Common myeloid progenitor, CD34-positive (primary cell): ENCODE results near the gene SYT7.

ENCODE experiments used
- CTCF ChIA-PET: fragments of 350-600 bp; sonication (Branson Sonifier 250); formaldehyde crosslinking; loops from one replicate; lab custom pipeline; 2021; ENCODE audit warnings: antibody characterized with exemption; lab: Charles Lee
- POLR2A ChIA-PET: fragments of 350-600 bp; sonication (Branson Sonifier 250); formaldehyde crosslinking; loops from one replicate; lab custom pipeline; 2021; ENCODE audit warnings: antibody characterized with exemption; lab: Charles Lee
- DNase-seq, 3 donors: peaks; one replicate each; pipeline versions ENCODE4 v3.0.0 to v3.0.0-alpha.2; 2013
- H3K27ac ChIP-seq, 2 experiments: 1 replicate in 1 of 2; 2 replicates in 1 of 2; pipeline ENCODE4 v1.7.0; 2013; ENCODE audit warnings: inconsistent platforms in 2 of 2, low read length in 2 of 2, mild to moderate bottlenecking in 2 of 2, low read depth in 1 of 2, moderate library complexity in 1 of 2; ENCODE audit not compliant: severe bottlenecking in 2 of 2, insufficient read depth in 1 of 2, poor library complexity in 1 of 2
- H3K27me3 ChIP-seq, 5 experiments: replicated peaks in 2 of 5; 1 replicate in 3 of 5; 2 replicates in 2 of 5; pipeline versions ENCODE4 v1.6.1 to v1.7.0; 2013; ENCODE audit warnings: low read length in 4 of 5, mild to moderate bottlenecking in 2 of 5, moderate library complexity in 2 of 5, inconsistent platforms in 1 of 5; ENCODE audit not compliant: insufficient read depth in 5 of 5, control insufficient read depth in 4 of 5
- H3K36me3 ChIP-seq, 4 experiments: 1 replicate in 2 of 4; 2 replicates in 2 of 4; pipeline versions ENCODE4 v1.6.1 to v1.7.0; 2013; ENCODE audit warnings: low read length in 3 of 4, control low read depth in 1 of 4, mild to moderate bottlenecking in 1 of 4; ENCODE audit not compliant: control insufficient read depth in 4 of 4, insufficient read depth in 4 of 4
- H3K4me1 ChIP-seq, 4 experiments: 1 replicate in 3 of 4; 2 replicates in 1 of 4; pipeline versions ENCODE4 v1.6.1 to v1.7.1; 2013; ENCODE audit warnings: low read length in 3 of 4, mild to moderate bottlenecking in 3 of 4, control low read depth in 1 of 4, inconsistent platforms in 1 of 4, moderate library complexity in 1 of 4; ENCODE audit not compliant: control insufficient read depth in 4 of 4, insufficient read depth in 4 of 4; ENCODE audit errors: control extremely low read depth in 1 of 4
- H3K4me3 ChIP-seq, 7 experiments: 1 replicate in 4 of 7; 2 replicates in 3 of 7; pipeline versions ENCODE4 v1.5.1 to v1.7.0; 2013; ENCODE audit warnings: mild to moderate bottlenecking in 7 of 7, low read length in 6 of 7, moderate library complexity in 6 of 7, inconsistent platforms in 2 of 7, low read depth in 2 of 7, control low read depth in 1 of 7; ENCODE audit not compliant: insufficient read depth in 4 of 7, control insufficient read depth in 1 of 7; ENCODE audit errors: extremely low read depth in 1 of 7
- H3K9me3 ChIP-seq, 5 experiments: 1 replicate in 4 of 5; 2 replicates in 1 of 5; pipeline versions ENCODE4 v1.6.1 to v1.7.1; 2013; ENCODE audit warnings: low read length in 4 of 5, mild to moderate bottlenecking in 2 of 5, inconsistent platforms in 1 of 5, low read depth in 1 of 5, moderate library complexity in 1 of 5; ENCODE audit not compliant: control insufficient read depth in 4 of 5, insufficient read depth in 2 of 5; ENCODE audit errors: control extremely low read depth in 1 of 5
- WGBS: methylation state at CpG from one replicate; pipeline ENCODE4 v1.1.5; 2013; ENCODE audit not compliant: insufficient coverage; 5-methylcytosine and 5-hydroxymethylcytosine counted together

SYT7 gene

DNA sequence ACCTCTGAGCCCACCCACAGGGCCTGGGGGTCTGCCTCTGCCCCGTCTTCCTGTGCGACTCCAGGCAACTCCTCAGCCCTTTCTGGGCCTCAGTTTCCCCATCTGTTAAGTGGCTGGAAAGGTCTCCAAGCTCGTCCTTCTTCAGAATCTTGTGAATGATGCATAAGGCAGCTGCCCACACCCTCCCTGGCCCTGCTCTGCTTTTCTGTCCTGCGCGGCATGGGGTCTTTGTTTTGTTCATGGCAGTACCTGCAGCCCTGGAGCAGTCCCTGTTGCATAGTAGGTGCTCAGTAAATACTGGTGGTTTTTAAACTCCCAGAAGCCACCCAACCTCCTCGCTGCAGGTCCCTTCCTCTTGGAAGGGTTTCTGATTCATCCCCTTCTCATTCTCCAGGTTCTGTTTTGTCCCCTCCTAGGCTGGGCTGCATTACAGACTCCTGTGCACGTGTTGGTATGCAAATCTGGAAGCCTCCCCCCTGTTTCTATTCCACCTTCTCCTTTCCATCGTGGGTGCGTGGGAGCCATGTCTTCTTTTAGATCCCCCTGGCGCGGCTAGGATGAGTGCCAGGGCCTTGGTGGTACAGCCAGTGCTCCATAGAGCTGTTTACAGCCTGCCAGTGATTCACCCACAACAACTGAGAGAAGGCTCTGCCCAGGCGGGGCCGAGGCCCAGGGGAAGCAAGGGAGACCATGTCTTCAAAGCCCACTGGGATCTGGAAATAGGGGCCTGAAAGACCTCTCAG is 19.3 kb upstream of the SYT7 start:
- Histone ChIP-seq H3K27me3 (peaks cover 0 to 34% (median 11%) of the 10 kb centered on the region in 5 experiments), H3K4me3 (no peak overlapping the region)
- CTCF ChIA-PET = no interaction called here

DNA sequence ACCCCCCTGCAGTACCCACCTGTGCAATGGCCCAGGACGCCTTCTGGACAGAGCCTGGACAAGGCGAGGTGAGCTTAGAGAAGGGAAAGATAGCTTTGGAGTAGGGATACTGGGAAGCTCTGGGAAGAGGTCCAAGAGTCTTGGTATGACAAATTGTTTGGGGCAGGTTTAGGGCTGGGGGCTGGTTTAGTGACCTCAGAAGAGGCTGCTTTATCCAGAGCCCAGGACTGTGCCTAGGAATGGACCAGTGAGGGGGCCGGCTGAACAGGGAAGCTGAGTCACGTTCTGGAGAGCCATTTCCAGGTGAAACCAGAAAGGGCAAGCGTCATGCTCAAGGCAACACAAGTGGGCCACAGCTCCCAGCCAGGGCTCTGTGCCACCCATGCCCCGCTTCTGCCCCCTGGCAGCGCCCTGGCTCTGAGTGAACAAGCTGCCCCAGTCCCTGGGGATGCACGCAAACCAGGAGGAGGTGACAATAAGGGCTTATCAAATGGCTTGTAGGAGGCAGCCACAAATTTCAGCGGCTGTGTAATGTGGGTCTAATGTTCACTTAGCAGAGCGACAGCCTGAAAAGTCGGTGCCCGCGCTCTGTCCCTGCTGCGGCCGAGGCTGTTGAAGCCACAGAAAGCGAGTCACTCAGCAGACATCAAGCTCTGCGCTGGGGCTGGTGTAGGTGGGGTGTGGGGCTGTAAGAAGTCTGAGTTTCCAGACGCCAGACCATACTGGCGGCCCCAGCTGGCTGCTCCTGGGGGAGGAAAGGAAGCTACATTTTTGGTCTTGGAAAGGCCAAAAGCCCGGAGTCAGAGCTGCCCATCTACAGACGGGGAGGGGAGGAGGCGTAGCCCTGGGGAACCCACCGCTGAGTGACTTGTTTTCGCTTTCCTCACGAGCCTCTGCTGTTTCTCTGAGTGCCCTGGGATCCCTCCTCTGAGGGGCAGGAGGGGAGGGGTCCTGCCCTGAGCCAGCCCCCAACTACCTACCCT is 18.3 kb upstream of the SYT7 start:
- Histone ChIP-seq H3K27ac (no peak overlapping the region), H3K4me3 (no peak overlapping the region), H3K27me3 (peaks cover 0 to 41% (median 11%) of the 10 kb centered on the region in 5 experiments), H3K9me3 (no peaks in the 10 kb centered on the region), H3K36me3 (no peaks in the 10 kb centered on the region), H3K4me1 (peaks cover 0 to 3% (median 0%) of the 10 kb centered on the region in 4 experiments)
- WGBS = 54% methylated on average over 24 of the region's 25 CpGs
- CTCF ChIA-PET = no interaction called here
- POLR2A ChIA-PET = interaction anchor here (1.0 kb wide), 1 partner anchor 9 kb away, joined by 3 read pairs; no protein-coding TSS in a partner anchor
- DNase-seq = no peak

More for the DNA sequence above, 19.3 kb upstream of the SYT7 start:
- no peaks in the 10 kb centered on the region for H3K9me3 ChIP-seq
- POLR2A ChIA-PET = interaction anchor here (1.0 kb wide), 1 partner anchor 8 kb away, joined by 3 read pairs; no protein-coding TSS in a partner anchor
- H3K4me1 ChIP-seq = peaks cover 0 to 3% (median 0%) of the 10 kb centered on the region in 4 experiments
- 79% methylated on average over 11 of the region's 13 CpGs for WGBS
- H3K36me3 ChIP-seq = no peaks in the 10 kb centered on the region
- no peak overlapping the region for H3K27ac ChIP-seq
- no peak for DNase-seq

DNA sequence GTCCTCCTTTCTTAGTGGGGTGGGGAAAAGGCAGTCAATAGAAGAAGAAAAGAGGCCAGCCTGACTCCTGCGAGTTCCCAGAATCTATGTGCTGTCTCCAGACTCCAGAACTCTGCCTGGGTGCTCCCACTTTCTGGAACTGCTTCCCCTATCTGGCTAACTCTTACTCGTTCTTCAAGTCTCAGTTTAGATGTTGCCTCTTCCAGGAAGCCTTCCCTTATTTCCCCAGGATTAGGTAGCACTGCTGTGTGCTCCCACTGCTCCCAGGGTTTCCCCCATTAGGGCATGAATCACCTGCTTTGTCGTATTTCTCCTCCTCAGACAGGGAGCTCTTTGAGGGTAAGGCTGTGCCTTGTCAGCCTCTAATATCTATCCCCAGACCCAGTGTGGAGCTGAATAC is 17.5 kb upstream of the SYT7 start:
- POLR2A ChIA-PET = no interaction called here
- H3K27me3 ChIP-seq = peaks cover 0 to 41% (median 11%) of the 10 kb centered on the region in 5 experiments
- H3K4me3 ChIP-seq = no peak overlapping the region
- DNase-seq = no peak
- no peak overlapping the region for H3K27ac ChIP-seq
- no peaks in the 10 kb centered on the region for H3K9me3 ChIP-seq
- H3K36me3 ChIP-seq = no peaks in the 10 kb centered on the region
- CTCF ChIA-PET = no interaction called here
- H3K4me1 ChIP-seq = peaks cover 0 to 3% (median 0%) of the 10 kb centered on the region in 4 experiments
- 74% methylated on average over 3 of the region's 3 CpGs for WGBS

DNA sequence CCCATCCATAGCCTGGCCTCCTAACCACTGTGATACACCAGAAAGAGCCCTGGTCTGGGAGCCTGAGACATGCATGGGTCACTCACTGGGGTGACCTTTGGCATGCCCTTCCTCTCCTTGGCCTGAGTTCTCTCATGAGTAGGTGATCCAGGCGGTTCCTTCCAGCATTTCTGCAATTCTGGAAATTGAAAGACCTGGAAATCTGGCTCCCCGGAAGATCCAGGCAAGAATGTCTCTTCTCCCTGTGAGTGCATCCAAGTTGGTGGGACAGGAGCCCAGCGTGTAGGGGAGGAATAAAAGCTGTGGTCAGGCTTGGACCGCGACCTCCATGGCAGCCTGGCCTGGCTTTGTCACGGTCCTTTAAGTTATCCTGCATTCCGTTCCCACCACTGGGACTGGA is 16.1 kb upstream of the SYT7 start:
- WGBS = 98% methylated on average over 7 of the region's 7 CpGs
- peaks cover 0 to 42% (median 15%) of the 10 kb centered on the region in 5 experiments for H3K27me3 ChIP-seq
- H3K27ac ChIP-seq = no peak overlapping the region
- no peak overlapping the region for H3K4me3 ChIP-seq
- DNase-seq = no peak
- peaks cover 0 to 3% (median 0%) of the 10 kb centered on the region in 4 experiments for H3K4me1 ChIP-seq
- CTCF ChIA-PET = interaction anchor here (1.8 kb wide), 1 partner anchor 42 kb away, joined by 4 read pairs; no protein-coding TSS in a partner anchor
- no peaks in the 10 kb centered on the region for H3K36me3 ChIP-seq
- no peaks in the 10 kb centered on the region for H3K9me3 ChIP-seq
- POLR2A ChIA-PET = no interaction called here

DNA sequence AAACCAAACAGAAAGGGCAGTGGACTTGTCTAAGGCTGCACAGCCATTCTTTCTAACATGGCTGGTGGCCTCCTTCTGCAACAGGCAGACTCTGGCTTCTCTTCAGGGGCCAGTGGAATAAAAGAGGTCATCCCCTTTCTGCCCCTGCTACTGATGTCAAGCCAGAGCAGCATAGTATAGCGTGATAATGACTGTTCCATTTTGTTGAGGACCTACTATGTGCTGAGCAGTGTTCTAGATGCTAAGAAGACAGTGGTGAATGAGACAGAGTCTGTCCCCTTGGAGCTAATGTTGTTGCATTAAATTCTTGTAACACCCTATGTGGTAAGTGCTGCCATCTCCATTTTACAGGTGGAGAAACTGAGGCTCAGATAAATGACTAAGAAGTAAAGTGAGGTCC is 15.7 kb upstream of the SYT7 start:
- Histone ChIP-seq H3K9me3 (no peaks in the 10 kb centered on the region), H3K27ac (no peak overlapping the region), H3K27me3 (peaks cover 0 to 46% (median 20%) of the 10 kb centered on the region in 5 experiments), H3K36me3 (no peaks in the 10 kb centered on the region), H3K4me3 (no peak overlapping the region), H3K4me1 (peaks cover 0 to 3% (median 0%) of the 10 kb centered on the region in 4 experiments)
- ChIA-PET POLR2A (no interaction called here), CTCF (interaction anchor here (0.7 to 1.8 kb wide), 2 partner anchors 42 to 66 kb away, joined by 3 to 4 read pairs; no protein-coding TSS in a partner anchor)
- WGBS = 100% methylated on average over 1 of the region's 1 CpG
- DNase-seq = no peak

DNA sequence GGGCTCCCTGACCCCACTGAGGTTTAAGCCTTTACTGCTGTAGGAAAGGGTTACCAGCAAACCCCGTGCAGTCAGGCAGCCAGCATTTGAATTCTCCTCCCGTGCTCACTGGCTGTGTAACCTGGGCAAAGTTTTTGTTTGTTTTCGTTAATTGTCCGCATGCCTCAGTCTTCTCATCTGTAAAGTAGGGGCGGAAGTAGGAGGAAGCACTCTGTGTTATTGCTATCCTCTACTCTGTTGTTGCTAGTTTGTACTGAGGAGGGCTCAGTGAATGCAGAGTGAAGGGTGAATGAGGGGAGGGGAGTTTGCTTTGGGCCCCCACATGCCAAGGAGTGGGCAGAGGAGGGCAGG is 14.0 kb upstream of the SYT7 start:
- peaks cover 0 to 3% (median 0%) of the 10 kb centered on the region in 4 experiments for H3K4me1 ChIP-seq
- no peak overlapping the region for H3K4me3 ChIP-seq
- no peaks in the 10 kb centered on the region for H3K9me3 ChIP-seq
- POLR2A ChIA-PET = no interaction called here
- no peak for DNase-seq
- H3K27ac ChIP-seq = no peak overlapping the region
- H3K36me3 ChIP-seq = no peaks in the 10 kb centered on the region
- CTCF ChIA-PET = interaction anchor here (1.8 kb wide), 1 partner anchor 44 kb away, joined by 4 read pairs; no protein-coding TSS in a partner anchor
- peaks cover 0 to 48% (median 26%) of the 10 kb centered on the region in 5 experiments for H3K27me3 ChIP-seq
- 89% methylated on average over 5 of the region's 5 CpGs for WGBS
